Esophagus muscularis mucosa (tissue), 3 donors: Measurements from ENCODE around the gene GADD45G.

Source experiments
- CTCF ChIP-seq, 3 experiments: fragments of 200-600 bp in 2 of 3; fragments of 450-650 bp in 1 of 3; sonication (generic) in 2 of 3; IDR thresholded peaks; one replicate each; pipeline ENCODE4 v1.5.1; 2017 to 2019; ENCODE audit warnings: antibody characterized with exemption in 3 of 3, mild to moderate bottlenecking in 2 of 3, moderate library complexity in 1 of 3
- POLR2AphosphoS5 ChIP-seq, 2 donors: sonication (generic); formaldehyde crosslinking; IDR thresholded peaks; one replicate each; pipeline ENCODE4 v1.6.1; 2017; ENCODE audit warnings: antibody characterized with exemption in 2 of 2

- no peak for TF ChIP-seq POLR2AphosphoS5 (IDR thresholded peaks at IDR 0.05)
- no peak for TF ChIP-seq CTCF (IDR thresholded peaks at IDR 0.05)
Observed at GRCh38 chr9:89596937-89597555, 7.8 kb upstream of the GADD45G start.
